Measurements from ENCODE around the gene SUPT4H1.

The SUPT4H1 gene

DNA sequence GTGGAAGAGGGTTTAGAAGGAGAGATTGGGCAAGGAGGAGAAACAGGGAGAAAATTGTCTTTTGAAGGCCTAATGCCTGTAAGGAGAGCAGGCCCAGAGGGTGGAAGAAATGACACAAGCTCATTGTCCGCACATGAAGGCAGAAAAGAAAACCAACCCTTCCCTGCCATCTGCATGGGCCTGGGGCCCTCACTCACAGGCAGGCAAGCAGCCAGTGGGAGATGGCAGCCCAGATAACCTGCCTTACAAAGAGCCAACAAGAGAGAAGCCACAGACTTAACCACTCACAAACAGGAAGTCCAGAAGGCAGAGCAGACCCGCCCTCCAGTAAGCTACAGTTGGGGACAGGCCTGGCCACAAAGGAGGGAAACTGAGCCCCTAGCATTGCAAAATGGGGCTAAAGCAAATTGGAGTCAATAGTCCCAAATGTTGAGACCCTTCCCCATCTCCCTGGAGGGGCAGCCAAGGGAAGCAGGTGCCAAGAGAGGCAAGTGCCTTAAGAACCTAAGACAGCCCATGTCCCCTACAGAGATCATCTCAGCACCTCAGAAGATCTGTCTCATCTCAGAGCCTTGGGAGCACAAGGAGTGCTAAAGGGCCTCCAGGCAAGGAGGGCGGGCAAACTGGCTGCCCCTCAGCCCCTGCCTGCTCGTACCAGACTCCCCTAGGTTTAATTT lies 16.1 kb downstream of the SUPT4H1 start:
- H3K4me3 ChIP-seq (replicated peaks in 1 of 2; ENCODE audit: low read depth in 2 of 2, low read length in 2 of 2) = no peak overlapping the region
- DNase-seq (ENCODE audit: low read depth in 2 of 2) = no peak
- TF ChIP-seq, protein P1, sequence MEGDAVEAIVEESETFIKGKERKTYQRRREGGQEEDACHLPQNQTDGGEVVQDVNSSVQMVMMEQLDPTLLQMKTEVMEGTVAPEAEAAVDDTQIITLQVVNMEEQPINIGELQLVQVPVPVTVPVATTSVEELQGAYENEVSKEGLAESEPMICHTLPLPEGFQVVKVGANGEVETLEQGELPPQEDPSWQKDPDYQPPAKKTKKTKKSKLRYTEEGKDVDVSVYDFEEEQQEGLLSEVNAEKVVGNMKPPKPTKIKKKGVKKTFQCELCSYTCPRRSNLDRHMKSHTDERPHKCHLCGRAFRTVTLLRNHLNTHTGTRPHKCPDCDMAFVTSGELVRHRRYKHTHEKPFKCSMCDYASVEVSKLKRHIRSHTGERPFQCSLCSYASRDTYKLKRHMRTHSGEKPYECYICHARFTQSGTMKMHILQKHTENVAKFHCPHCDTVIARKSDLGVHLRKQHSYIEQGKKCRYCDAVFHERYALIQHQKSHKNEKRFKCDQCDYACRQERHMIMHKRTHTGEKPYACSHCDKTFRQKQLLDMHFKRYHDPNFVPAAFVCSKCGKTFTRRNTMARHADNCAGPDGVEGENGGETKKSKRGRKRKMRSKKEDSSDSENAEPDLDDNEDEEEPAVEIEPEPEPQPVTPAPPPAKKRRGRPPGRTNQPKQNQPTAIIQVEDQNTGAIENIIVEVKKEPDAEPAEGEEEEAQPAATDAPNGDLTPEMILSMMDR (IDR thresholded peaks at IDR 0.05; ENCODE audit: low read depth, low read length) = no peak

DNA sequence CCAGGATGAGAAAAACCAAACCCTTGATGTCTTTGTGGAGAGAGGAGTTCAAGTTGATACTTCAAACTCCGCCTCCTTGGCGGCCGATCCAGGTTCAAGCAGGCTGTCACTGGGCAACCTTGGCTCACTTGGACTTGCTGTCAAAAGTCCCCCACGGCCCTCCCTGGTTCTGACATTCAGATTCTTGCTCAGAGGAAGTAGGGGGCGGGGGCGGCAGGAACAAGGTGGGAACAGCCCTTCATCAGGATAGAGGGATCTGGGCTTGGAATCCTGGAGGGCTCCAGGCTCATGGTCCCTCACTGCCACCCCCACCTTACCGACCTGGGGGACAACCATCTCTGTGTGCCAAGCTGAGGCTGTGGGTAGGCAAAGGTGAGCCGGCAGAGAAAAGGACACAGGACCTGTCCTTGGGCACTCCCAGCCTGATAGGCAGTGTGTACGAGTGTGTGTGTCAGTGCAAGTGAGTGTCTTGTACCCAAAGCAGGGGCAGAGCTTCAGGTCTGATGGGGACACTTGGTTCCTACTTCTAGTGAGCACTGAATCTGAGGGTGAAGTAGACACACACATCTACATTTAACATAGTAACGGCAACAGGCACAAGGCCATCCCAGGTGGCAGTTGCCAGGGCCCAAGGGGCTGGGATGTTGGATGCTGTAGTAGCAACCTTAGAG lies 16.8 kb downstream of the SUPT4H1 start:
- H3K4me3 ChIP-seq (replicated peaks in 1 of 2; ENCODE audit: low read depth in 2 of 2, low read length in 2 of 2) = no peak overlapping the region
- DNase-seq (ENCODE audit: low read depth in 2 of 2) = no peak
- TF ChIP-seq, protein P1 (IDR thresholded peaks at IDR 0.05; ENCODE audit: low read depth, low read length) = no peak

DNA sequence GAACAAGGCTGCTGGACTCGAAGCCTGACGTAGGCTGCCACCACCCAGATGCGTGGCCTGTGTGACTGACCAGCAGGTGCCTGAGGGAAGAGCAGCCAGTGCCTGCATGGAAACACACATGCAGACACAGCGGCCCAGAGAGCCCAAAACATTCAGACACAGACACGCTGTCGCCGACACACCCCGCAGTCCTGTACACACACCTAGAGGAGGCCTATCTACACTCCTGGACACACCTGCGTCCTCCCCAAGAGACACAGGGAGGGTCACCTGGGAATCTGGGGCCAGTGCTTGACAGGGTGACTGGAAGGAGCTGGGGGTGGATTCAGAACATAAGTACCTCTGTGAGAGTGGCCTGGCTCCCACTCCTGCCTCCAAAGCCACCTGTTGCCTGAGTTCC lies 17.3 kb downstream of the SUPT4H1 start:
- H3K4me3 ChIP-seq (replicated peaks in 1 of 2; ENCODE audit: low read depth in 2 of 2, low read length in 2 of 2) = no peak overlapping the region
- DNase-seq (ENCODE audit: low read depth in 2 of 2) = no peak
- TF ChIP-seq, protein P1 (IDR thresholded peaks at IDR 0.05; ENCODE audit: low read depth, low read length) = no peak

GRCh38 chr17:58334256-58334655 lies 17.7 kb downstream of the SUPT4H1 start:
- TF ChIP-seq, protein P1 (IDR thresholded peaks at IDR 0.05; ENCODE audit: low read depth, low read length) = no peak
- no peak overlapping the region for H3K4me3 ChIP-seq (replicated peaks in 1 of 2; ENCODE audit: low read depth in 2 of 2, low read length in 2 of 2)
- no peak for DNase-seq (ENCODE audit: low read depth in 2 of 2)

GRCh38 chr17:58333736-58334207 lies 18.2 kb downstream of the SUPT4H1 start:
- TF ChIP-seq, protein P1 (IDR thresholded peaks at IDR 0.05; ENCODE audit: low read depth, low read length) = no peak
- no peak overlapping the region for H3K4me3 ChIP-seq (replicated peaks in 1 of 2; ENCODE audit: low read depth in 2 of 2, low read length in 2 of 2)
- DNase-seq (ENCODE audit: low read depth in 2 of 2) = no peak

GRCh38 chr17:58332778-58333735 lies 18.9 kb downstream of the SUPT4H1 start:
- TF ChIP-seq, protein P1 (IDR thresholded peaks at IDR 0.05; ENCODE audit: low read depth, low read length) = no peak
- no peak for DNase-seq (ENCODE audit: low read depth in 2 of 2)
- no peak overlapping the region for H3K4me3 ChIP-seq (replicated peaks in 1 of 2; ENCODE audit: low read depth in 2 of 2, low read length in 2 of 2)
